Cardiac fibroblast (primary cell): ENCODE results near the gene ZNF730.
"Not testable (repeated sequence)": the region's sequence is repeated elsewhere in the genome, so short reads cannot be mapped to it uniquely, and the experiment has no call there.

Source experiments
- DNase-seq, 2 donors: peaks; one replicate each; pipeline versions ENCODE4 v3.0.0 to v3.0.0-alpha.2; 2010; ENCODE audit warnings: low read depth in 2 of 2
- H3K4me3 ChIP-seq, 2 donors: replicated peaks in 1 of 2; 1 replicate in 1 of 2; 2 replicates in 1 of 2; pipeline ENCODE4 v1.5.1; 2011; ENCODE audit warnings: low read depth in 2 of 2, low read length in 2 of 2, mild to moderate bottlenecking in 2 of 2, moderate library complexity in 1 of 2
- CTCF ChIP-seq: IDR thresholded peaks from one replicate; pipeline ENCODE4 v1.5.1; 2011; ENCODE audit warnings: low read depth, mild to moderate bottlenecking, low read length, inconsistent platforms

ZNF730 gene

GRCh38 chr19:23098286-23098685 lies 18.5 kb upstream of the ZNF730 start:
- DNase-seq = no peak
- TF ChIP-seq CTCF = no peak
- H3K4me3 ChIP-seq = no peak overlapping the region

GRCh38 chr19:23098988-23099387 lies 17.8 kb upstream of the ZNF730 start:
- H3K4me3 ChIP-seq = no peak overlapping the region
- no peak for TF ChIP-seq CTCF
- no peak for DNase-seq

- DNase-seq = no peak
- TF ChIP-seq CTCF = no peak
- no peak overlapping the region for H3K4me3 ChIP-seq
Observed at GRCh38 chr19:23099966-23100365, 16.9 kb upstream of the ZNF730 start.

GRCh38 chr19:23101241-23101640 lies 15.6 kb upstream of the ZNF730 start:
- no peak for TF ChIP-seq CTCF
- no peak for DNase-seq
- H3K4me3 ChIP-seq = no peak overlapping the region

GRCh38 chr19:23118400-23118799 lies 1.6 kb downstream of the ZNF730 start:
- no peak for DNase-seq

GRCh38 chr19:23134211-23134610 lies 17.4 kb downstream of the ZNF730 start:
- DNase-seq, H3K4me3 ChIP-seq: not testable (repeated sequence)

More at GRCh38 chr19:23118400-23118799, 1.6 kb downstream of the ZNF730 start:
- H3K4me3 ChIP-seq = no peak overlapping the region
- TF ChIP-seq CTCF = no peak

- TF ChIP-seq CTCF = no peak
- no peak for DNase-seq
- no peak overlapping the region for H3K4me3 ChIP-seq
Observed at GRCh38 chr19:23145617-23146415, 29.0 kb downstream of the ZNF730 start.
